Cardiac septum (tissue), 1 donor: Measurements from ENCODE around the gene KCNJ5. TPM values are rescaled to one million over a fixed set of nuclear protein-coding genes. Genes with fewer than 3 reads are reported as not detected.
A peak's percentile ranks its signal among the peaks of the same experiment; 100 is the strongest.

Experiments used
- DNase-seq: peaks from one replicate; pipeline ENCODE4 v3.0.0-alpha.2; 2020; ENCODE audit warnings: low spot score
- intact Hi-C: fragments of 100-400 bp; cut with DNase I; formaldehyde crosslinking; loops from one replicate; pipeline ENCODE4 v1.14.0; 2022
- total RNA-seq: library from RNA; stranded (reverse); fragmentation: NEBNext Ultra II Directional; extraction: Animal tissue kit (Norgen Biotek cat#: 25700); gene quantifications from one replicate; pipeline ENCODE4 v1.2.1, GENCODE V29; 2021
- donor health status: DM: no; HTN: no; CAD: no.

KCNJ5 gene
- total RNA-seq, 1 donor from 2014 or later, result 12.1 TPM

- peak; percentile 75 for DNase-seq
- intact Hi-C loops, result loop anchor here (2.0 kb wide), 1 partner anchor 13 kb away; no protein-coding TSS in a partner anchor
Measured at GRCh38 chr11:128891913-128892398, 800 bp downstream of the KCNJ5 start.

GRCh38 chr11:128892866-128893565 lies 1.9 kb downstream of the KCNJ5 start:
- intact Hi-C loops, result no loop called here
- DNase-seq, result peak; percentile 44

DNA sequence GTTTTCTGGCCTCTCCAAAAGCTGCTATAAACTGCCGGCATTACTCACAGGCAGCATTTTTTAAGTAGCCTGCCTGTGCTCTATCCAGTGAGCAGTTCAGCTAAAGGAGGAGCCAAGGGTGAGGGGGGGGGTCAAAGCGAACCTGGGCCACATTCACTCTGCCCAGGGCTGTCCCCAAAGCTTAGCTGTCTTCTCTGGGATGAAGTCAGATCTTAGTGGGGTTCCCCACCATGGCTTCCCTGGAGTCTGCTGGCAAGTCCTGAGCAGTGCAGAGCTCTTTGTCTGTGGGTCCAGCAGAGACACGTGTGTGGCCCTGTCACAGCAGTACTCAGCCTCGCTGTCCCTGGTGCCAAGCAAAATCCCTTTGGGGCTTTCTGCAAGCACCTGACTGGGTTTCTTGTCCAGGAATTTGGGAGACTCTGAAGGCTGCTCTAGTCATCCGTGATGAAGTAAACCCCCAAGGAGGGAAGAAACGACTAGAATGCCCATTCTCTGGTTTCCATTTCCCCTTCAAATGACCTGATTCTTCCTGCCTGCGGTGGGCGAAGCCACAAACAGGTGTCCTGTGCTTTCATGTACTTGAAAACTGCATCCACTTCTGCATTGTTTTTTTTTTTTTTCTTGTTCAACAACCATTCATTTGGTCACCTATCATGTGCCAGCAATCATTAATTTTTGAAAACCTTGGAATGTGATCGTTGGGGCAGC lies 2.6 kb downstream of the KCNJ5 start:
- DNase-seq, result peak; percentile 74
- intact Hi-C loops, result no loop called here

- intact Hi-C loops, result no loop called here
Measured at GRCh38 chr11:128894286-128894681, 3.1 kb downstream of the KCNJ5 start.

GRCh38 chr11:128894685-128895084 lies 3.5 kb downstream of the KCNJ5 start:
- intact Hi-C loops, result no loop called here
- peak; percentile 79 for DNase-seq

More at GRCh38 chr11:128894286-128894681, 3.1 kb downstream of the KCNJ5 start:
- DNase-seq, result no peak

- peak; percentile 72 for DNase-seq
- intact Hi-C loops, result no loop called here
Measured at GRCh38 chr11:128895526-128895925, 4.4 kb downstream of the KCNJ5 start.

DNA sequence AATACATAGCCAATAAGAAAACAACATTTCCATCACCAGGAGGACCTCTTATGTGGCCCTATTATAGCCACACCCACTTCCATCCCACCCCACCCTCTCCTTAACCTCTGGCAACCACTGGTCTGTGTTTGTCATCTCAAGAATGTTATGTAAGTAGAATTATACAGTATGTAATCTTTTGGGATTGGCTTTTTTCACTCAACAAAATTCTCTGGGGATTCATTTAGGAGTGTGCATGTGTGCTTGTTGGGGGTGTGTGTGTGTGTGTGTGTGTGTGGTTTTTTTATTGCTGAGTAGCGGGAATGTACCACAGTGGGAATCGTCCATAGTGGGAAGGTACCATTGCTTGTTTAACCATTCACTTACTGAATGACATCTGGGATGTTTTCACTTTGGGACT lies 5.2 kb downstream of the KCNJ5 start:
- intact Hi-C loops, result no loop called here
- DNase-seq, result peak; percentile 15

DNA sequence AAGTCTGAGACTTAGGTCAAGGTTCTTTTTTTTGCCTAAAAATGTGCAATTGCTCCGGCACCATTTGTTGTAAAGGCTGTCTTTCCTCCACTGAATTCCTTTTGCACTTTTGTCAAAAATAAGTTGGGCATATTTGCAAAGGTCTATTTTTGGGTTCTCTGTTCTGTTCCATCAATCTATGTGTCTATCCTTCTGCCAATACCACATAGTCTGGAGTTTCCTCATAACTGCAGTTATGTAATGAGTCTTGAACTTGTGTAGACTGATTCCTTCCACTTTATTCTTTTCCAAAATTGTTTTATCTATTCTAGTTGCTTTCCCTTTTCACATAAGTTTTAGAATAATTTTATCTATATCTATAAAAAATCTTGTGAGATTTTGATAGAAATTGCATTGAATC lies 6.7 kb downstream of the KCNJ5 start:
- no peak for DNase-seq
- intact Hi-C loops, result no loop called here

DNA sequence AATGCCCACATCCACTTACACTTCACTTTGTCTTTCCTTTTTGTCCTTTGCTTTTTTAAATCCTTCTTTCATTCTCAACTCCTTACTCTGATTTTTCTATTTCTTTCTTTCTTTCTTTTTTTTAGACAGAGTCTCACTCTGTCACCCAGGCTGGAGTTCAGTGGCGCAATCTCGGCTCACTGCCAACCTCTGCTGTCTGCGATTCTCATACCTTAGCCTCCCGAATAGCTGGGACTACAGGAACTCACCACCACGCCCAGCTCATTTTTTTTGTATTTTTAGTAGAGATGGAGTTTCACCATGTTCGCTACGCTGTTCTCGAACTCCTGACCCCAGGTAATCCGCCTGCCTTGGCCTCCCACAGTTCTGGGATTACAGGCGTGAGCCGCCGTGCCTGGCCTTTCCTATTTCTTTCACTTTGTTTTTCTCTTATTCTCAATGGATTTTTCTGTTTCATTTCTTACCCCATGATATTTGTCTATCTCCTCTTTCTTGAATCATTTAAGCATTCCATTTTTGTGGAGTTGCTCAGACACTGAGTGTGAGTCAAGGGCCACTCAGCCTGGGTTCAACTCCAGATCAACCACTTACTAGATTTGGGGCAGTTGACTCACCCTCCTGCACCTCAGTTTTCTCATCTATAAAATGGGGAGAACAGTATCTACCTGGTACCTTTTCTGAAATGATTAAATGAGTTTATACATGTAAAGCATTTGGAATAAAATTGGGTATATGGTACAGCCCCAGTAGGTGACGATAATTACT lies 7.6 kb downstream of the KCNJ5 start:
- DNase-seq, result no peak
- intact Hi-C loops, result no loop called here

DNA sequence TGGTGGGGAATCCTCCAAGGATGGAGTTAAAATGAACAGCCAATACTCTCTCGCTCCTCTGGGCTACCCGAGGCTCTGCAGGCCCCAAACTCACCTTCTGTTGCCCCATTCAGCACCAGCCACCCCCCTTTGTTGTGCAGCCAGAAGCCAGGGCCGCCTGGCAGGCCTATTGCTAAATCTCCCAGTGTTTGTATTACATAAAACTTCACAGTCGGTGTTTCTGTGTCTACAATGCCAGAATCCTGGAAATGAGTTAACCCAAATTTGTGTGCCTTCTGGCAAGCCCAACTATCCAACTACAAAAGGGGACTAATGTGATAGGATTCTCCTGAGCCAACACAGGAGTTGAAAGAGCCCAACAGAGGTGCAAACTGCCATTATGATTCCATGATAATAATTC lies 9.3 kb downstream of the KCNJ5 start:
- intact Hi-C loops, result no loop called here
- DNase-seq, result no peak

- intact Hi-C loops, result no loop called here
- DNase-seq, result no peak
Measured at GRCh38 chr11:128901653-128902514, 10.7 kb downstream of the KCNJ5 start.

DNA sequence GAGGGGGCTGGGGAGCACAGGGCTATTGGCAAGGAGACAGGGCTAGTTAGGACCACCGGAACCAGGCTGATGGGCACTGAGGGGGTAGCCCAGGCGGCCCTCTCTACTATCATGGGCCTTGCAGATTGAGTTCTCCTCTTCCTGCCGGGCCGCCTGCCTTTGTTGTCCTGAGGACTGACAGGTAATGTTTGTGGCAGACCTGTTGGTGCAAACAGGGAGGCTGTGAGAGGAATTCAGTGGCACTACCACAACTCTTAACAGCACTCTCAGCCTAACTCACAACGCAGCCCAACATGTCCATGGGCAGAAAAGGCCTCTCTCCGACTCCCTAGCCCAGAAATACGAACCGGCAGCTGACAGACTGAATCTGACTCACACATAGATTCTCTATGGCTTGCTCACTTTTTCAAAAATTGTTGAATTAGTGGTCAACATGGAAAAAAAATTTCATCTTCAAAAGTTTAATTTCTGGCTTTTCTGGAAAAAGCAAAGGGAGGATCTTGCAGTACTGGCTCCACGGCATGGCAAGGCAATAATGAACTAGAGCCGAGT lies 11.4 kb downstream of the KCNJ5 start:
- no peak for DNase-seq
- intact Hi-C loops, result no loop called here

- DNase-seq, result no peak
- intact Hi-C loops, result loop anchor here (2.0 kb wide), 1 partner anchor 13 kb away; the partner anchor contains the start of gene KCNJ5
Measured at GRCh38 chr11:128903248-128904061, 12.3 kb downstream of the KCNJ5 start.

DNA sequence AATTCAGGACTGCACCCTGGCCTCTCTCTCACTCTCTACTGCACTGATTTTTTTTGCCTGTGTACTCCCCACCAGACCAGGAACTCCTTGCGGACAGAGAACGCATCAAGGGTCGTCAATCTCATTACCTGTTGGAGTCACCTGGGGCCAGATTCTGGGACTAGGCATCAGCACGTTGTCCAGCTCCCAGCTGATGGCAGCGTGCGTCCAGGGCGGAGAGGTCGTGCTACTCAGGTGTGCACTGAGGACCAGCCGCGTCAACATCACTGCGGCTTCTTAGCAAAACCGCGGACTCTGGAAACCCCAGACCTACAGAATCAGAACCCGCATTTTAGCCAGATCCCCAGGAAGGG lies 13.1 kb downstream of the KCNJ5 start:
- no peak for DNase-seq
- intact Hi-C loops, result loop anchor here (2.0 kb wide), 1 partner anchor 13 kb away; the partner anchor contains the start of gene KCNJ5

GRCh38 chr11:128904656-128905344 lies 13.6 kb downstream of the KCNJ5 start:
- no peak for DNase-seq
- intact Hi-C loops, result loop anchor here (2.0 kb wide), 1 partner anchor 14 kb away; the partner anchor contains the start of gene KCNJ5

DNA sequence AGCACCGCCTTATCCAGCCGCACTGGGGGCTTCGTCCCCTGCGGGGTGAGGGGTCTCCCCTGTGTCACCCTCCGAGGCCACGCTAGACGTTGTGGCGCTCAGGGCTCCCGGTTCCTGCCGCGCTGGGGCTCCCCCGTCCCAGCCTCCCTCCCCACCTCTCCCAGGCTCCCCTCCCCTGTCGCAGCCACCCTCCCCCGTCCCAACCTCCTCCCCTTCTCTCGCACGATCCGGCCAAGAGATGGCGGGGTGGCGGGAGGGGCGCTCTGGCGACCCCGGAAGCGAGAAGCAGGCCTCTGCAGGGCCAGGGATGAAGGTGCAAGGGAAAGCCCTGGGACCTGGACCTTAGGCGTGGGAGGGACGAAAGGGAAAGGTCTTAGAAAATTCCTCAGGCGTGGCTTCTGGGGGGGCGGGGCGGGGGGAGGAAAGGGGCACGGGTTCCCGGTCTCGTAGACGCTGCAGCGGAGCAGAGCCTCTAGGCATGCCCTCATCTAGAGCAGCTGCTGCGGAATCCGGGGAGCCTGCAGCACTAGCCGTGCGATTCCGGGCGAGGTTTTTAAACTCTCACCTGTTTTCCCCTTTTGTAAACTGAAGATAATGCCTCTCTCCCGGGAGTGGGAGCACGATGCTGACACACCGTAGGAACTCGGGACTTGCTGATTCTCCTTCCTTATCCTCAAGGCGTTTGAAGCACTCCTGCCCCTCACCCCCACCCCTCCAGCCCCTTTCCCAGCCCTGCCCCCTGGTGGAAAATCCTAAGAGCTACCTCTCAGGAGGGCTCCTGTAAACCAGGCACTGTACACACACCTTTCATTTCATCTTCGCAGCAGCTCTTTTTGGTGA lies 14.4 kb downstream of the KCNJ5 start:
- no peak for DNase-seq
- intact Hi-C loops, result loop anchor here (2.0 kb wide), 1 partner anchor 15 kb away; the partner anchor contains the start of gene KCNJ5
